Gastroesophageal sphincter (tissue), 3 donors: ENCODE measurements around the gene DEFB131A.
"Not testable (repeated sequence)": the region's sequence is repeated elsewhere in the genome, so short reads cannot be mapped to it uniquely, and the experiment has no call there.

ENCODE experiments used
- EP300 ChIP-seq: sonication (generic); formaldehyde crosslinking; IDR thresholded peaks from one replicate; pipeline ENCODE4 v1.6.1; 2017; ENCODE audit warnings: antibody characterized with exemption, mild to moderate bottlenecking
- POLR2AphosphoS5 ChIP-seq: sonication (generic); formaldehyde crosslinking; IDR thresholded peaks from one replicate; pipeline ENCODE4 v1.6.1; 2017; ENCODE audit warnings: antibody characterized with exemption
- TF ChIP-seq, protein P1 (sequence below), 4 experiments: fragments of 200-600 bp in 2 of 4; fragments of 450-650 bp in 2 of 4; sonication (generic) in 1 of 4; IDR thresholded peaks; one replicate each; pipeline ENCODE4 v1.5.1; 2017 to 2019; ENCODE audit warnings: antibody characterized with exemption in 4 of 4, mild to moderate bottlenecking in 2 of 4, moderate library complexity in 2 of 4

GRCh38 chr4:9490986-9491385 lies 46.8 kb downstream of the DEFB131A start:
- TF ChIP-seq, protein P1, sequence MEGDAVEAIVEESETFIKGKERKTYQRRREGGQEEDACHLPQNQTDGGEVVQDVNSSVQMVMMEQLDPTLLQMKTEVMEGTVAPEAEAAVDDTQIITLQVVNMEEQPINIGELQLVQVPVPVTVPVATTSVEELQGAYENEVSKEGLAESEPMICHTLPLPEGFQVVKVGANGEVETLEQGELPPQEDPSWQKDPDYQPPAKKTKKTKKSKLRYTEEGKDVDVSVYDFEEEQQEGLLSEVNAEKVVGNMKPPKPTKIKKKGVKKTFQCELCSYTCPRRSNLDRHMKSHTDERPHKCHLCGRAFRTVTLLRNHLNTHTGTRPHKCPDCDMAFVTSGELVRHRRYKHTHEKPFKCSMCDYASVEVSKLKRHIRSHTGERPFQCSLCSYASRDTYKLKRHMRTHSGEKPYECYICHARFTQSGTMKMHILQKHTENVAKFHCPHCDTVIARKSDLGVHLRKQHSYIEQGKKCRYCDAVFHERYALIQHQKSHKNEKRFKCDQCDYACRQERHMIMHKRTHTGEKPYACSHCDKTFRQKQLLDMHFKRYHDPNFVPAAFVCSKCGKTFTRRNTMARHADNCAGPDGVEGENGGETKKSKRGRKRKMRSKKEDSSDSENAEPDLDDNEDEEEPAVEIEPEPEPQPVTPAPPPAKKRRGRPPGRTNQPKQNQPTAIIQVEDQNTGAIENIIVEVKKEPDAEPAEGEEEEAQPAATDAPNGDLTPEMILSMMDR (IDR thresholded peaks at IDR 0.05), result not testable (repeated sequence)
- TF ChIP-seq POLR2AphosphoS5, EP300: not testable (repeated sequence)
